Panc1 (cell line): ENCODE data around the gene RHOJ.

Experiments
- CTCF ChIP-seq: fragments of 450-650 bp; IDR thresholded peaks from 2 replicates; pipeline ENCODE4 v1.5.1; 2017; ENCODE audit warnings: mild to moderate bottlenecking
- REST ChIP-seq, 2 experiments: IDR thresholded peaks; 2 replicates each; pipeline ENCODE4 v1.6.1; 2011 to 2012; ENCODE audit warnings: low read depth in 2 of 2, control low read depth in 1 of 2, low read length in 1 of 2, mild to moderate bottlenecking in 1 of 2, moderate library complexity in 1 of 2; ENCODE audit not compliant: insufficient read depth in 1 of 2

- TF ChIP-seq REST (IDR thresholded peaks at IDR 0.05; ENCODE audit: insufficient read depth in 1 of 2, low read depth in 2 of 2, low read length in 1 of 2) (no peak), CTCF (no peak)
These were observed 122.6 kb downstream of the RHOJ start for GRCh38 chr14:63326840-63327239.
